Thyroid gland (tissue), 4 donors: ENCODE results near the gene FOSB. TPM values are rescaled to one million over a fixed set of nuclear protein-coding genes. Genes with fewer than 3 reads are reported as not detected.

Experiments
- DNase-seq, 2 donors: peaks; one replicate each; pipeline ENCODE4 v3.0.0-alpha.2; 2019
- H3K27ac ChIP-seq, 3 donors: fragments of 200-600 bp; sonication (generic); 1 replicate in 2 of 3; 2 replicates in 1 of 3; pipeline ENCODE4 v1.5.1; 2016 to 2019; ENCODE audit warnings: mild to moderate bottlenecking in 1 of 3, moderate library complexity in 1 of 3
- H3K27me3 ChIP-seq: fragments of 200-600 bp; sonication (generic); one replicate; pipeline ENCODE4 v1.5.1; 2019
- H3K36me3 ChIP-seq, 2 donors: fragments of 200-600 bp; sonication (generic); one replicate each; pipeline ENCODE4 v1.5.1; 2016 to 2019
- H3K4me1 ChIP-seq, 2 donors: fragments of 200-600 bp; sonication (generic); one replicate each; pipeline ENCODE4 v1.5.1; 2017 to 2019
- H3K4me3 ChIP-seq, 3 donors: fragments of 200-600 bp; sonication (generic); replicated peaks in 1 of 3; 1 replicate in 2 of 3; 2 replicates in 1 of 3; pipeline ENCODE4 v1.5.1; 2016; ENCODE audit warnings: mild to moderate bottlenecking in 1 of 3
- H3K9me3 ChIP-seq: fragments of 200-600 bp; sonication (generic); one replicate; pipeline ENCODE4 v1.5.1; 2017
- CTCF ChIP-seq, 6 experiments: fragments of 200-600 bp in 3 of 6; fragments of 450-650 bp in 3 of 6; sonication (generic) in 3 of 6; IDR thresholded peaks; one replicate each; pipeline ENCODE4 v1.5.1; 2016 to 2019; ENCODE audit warnings: antibody characterized with exemption in 6 of 6, mild to moderate bottlenecking in 2 of 6, inconsistent platforms in 1 of 6, moderate library complexity in 1 of 6
- POLR2A ChIP-seq, 2 donors: fragments of 450-650 bp; IDR thresholded peaks; one replicate each; pipeline ENCODE4 v1.6.1; 2017; ENCODE audit warnings: antibody characterized with exemption in 2 of 2, mild to moderate bottlenecking in 2 of 2, moderate library complexity in 1 of 2
- WGBS, 2 donors: methylation state at CpG; one replicate each; pipeline ENCODE4 v1.1.5; 2017; 5-methylcytosine and 5-hydroxymethylcytosine counted together
- intact Hi-C: fragments of 100-400 bp; cut with DNase I; formaldehyde crosslinking; loops from one replicate; pipeline ENCODE4 v1.15.1; 2023
- total RNA-seq, 4 donors: library from RNA; depleted of rRNA; stranded (reverse); fragments of >200 nt; gene quantifications; one replicate each; pipeline ENCODE4 v1.2.3, GENCODE V29; 2016

Gene FOSB
- total RNA-seq, 4 donors from 2014 or later = 1.6 to 3.3 (median 2.4) TPM

DNA sequence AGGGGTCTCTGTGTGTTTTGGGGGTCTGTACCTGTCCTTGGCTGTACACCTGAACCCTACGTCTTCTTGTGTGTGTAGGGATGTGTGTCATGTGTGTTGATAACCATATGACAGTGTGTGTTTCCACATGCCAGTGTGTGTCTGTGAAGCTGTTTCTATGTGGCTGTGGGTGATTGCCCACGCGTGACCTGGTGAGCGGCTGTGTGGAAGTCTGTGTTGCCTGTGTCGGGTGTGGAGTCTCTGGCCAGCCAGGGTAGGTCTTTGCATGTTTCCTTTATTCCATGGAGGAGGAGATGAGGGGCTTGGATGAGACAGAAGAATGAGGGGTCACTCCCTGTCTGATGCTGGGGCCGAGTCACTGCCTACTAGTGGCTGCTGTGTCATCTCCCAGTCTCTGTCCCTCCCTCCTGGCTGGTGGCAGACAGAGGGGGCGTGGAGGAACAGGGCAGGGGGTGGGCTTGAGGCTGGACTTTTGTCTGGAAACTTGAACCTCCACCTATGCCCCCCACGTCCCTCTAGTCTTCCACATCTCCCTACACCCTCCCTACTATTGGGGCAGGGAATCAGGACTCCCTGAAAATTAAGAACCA is 2.8 kb upstream of the FOSB start:
- intact Hi-C loops = no loop called here
- 49 to 58% methylated on average over 8 of the region's 8 CpGs for WGBS, 2 donors
- Histone ChIP-seq H3K27me3 (no peaks in the 10 kb centered on the region), H3K9me3 (no peaks in the 10 kb centered on the region), H3K27ac (no peak overlapping the region), H3K4me1 (peaks cover 13 to 16% of the 10 kb centered on the region in 2 donors), H3K36me3 (no peaks in the 10 kb centered on the region), H3K4me3 (no peak overlapping the region)
- DNase-seq = no peak
- no peak for TF ChIP-seq POLR2A (IDR thresholded peaks at IDR 0.05)

GRCh38 chr19:45467115-45467455 is 711 bp upstream of the FOSB start:
- DNase-seq = no peak
- Histone ChIP-seq H3K27ac (peak overlapping the region in 2 of 3 donors; percentile 94 to 98), H3K4me3 (peak overlapping the region in 1 of 3 donors; percentile 53), H3K9me3 (no peaks in the 10 kb centered on the region), H3K27me3 (no peaks in the 10 kb centered on the region), H3K4me1 (peaks cover 18 to 21% of the 10 kb centered on the region in 2 donors), H3K36me3 (no peaks in the 10 kb centered on the region)
- intact Hi-C loops = no loop called here
- TF ChIP-seq CTCF (IDR thresholded peaks at IDR 0.05) = no peak
- 0% methylated on average over 11 of the region's 11 CpGs for WGBS, 2 donors

DNA sequence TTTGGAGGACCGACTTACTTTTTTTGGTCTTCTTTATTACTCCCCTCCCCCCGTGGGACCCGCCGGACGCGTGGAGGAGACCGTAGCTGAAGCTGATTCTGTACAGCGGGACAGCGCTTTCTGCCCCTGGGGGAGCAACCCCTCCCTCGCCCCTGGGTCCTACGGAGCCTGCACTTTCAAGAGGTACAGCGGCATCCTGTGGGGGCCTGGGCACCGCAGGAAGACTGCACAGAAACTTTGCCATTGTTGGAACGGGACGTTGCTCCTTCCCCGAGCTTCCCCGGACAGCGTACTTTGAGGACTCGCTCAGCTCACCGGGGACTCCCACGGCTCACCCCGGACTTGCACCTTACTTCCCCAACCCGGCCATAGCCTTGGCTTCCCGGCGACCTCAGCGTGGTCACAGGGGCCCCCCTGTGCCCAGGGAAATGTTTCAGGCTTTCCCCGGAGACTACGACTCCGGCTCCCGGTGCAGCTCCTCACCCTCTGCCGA is 409 bp downstream of the FOSB start:
- H3K36me3 ChIP-seq = no peaks in the 10 kb centered on the region
- DNase-seq = peak; percentile 41 to 51
- H3K4me3 ChIP-seq = peak overlapping the region in 2 of 3 donors; percentile 28 to 53
- H3K27me3 ChIP-seq = no peaks in the 10 kb centered on the region
- peak overlapping the region; percentile 94 to 98 (median 95) for H3K27ac ChIP-seq
- TF ChIP-seq POLR2A (IDR thresholded peaks at IDR 0.05) (no peak), CTCF (IDR thresholded peaks at IDR 0.05) (peak in 1 of 6 experiments; percentile 4)
- 0 to 1% methylated on average over 20 to 27 of the region's 31 CpGs for WGBS, 2 donors
- H3K4me1 ChIP-seq = peaks cover 18 to 33% of the 10 kb centered on the region in 2 donors
- intact Hi-C loops = no loop called here
- H3K9me3 ChIP-seq = no peaks in the 10 kb centered on the region

DNA sequence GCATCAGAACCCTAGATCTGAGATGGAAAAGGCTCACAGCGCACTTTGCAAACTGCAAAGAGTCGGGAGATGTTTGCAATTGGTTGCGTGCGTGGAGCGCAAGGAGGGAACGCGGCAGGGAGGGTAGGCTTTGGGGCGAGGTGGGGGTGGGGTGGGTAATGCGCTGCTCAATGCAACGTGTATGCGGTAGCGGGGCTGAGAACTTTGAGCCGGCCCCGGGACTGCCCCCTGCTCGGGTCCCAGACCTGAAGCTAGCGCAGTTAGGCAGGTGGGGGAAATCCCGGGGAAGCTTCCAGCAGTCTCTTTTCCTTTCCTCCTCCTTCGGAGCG is 971 bp downstream of the FOSB start:
- TF ChIP-seq CTCF (IDR thresholded peaks at IDR 0.05) (no peak), POLR2A (IDR thresholded peaks at IDR 0.05) (no peak)
- H3K4me1 ChIP-seq = peaks cover 18 to 36% of the 10 kb centered on the region in 2 donors
- WGBS, 2 donors = 1% methylated on average over 9 to 16 of the region's 19 CpGs
- intact Hi-C loops = no loop called here
- H3K9me3 ChIP-seq = no peaks in the 10 kb centered on the region
- no peaks in the 10 kb centered on the region for H3K27me3 ChIP-seq
- no peaks in the 10 kb centered on the region for H3K36me3 ChIP-seq
- peak overlapping the region; percentile 28 to 53 (median 34) for H3K4me3 ChIP-seq
- DNase-seq = no peak
- peak overlapping the region; percentile 94 to 98 (median 95) for H3K27ac ChIP-seq

DNA sequence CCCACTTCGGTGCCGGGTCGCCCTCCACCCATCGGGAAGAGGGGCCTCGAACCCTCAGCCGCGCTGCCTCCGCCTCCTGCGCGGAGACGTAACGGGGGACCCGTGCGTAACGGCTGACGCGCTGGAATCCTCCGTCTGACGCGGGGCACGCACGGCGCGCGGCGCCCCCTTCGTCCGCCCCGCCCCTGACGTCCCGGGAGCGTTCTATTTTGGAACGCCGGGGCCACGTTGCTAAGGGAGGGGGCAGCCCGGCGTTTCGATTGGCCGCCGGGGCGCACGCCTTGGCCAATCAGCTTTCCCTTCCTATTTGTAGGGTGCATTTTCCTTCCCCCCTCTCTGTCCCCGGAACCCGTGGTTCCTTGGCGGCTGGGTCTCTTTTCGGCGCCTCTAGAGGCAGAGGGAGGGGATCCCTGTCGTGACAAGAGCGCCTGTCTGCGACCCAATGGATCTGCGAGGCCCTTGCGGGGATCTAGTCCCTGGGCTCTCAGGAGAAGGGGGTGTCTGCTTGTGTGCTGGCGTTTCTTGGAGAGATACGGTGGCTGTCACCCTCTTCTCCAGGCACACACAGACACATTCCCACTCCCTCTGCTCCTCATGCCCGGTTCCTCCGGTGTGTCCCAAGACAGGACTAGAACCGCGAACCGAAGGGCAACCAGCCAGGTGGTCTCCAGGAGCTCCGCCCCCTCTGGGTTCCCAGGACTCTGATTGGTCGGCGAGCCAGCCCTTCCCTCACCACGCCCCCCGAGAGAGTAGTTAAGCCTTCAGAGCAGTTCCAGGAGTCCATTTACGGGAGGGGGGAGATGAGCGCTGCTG is 1.5 kb downstream of the FOSB start:
- no peaks in the 10 kb centered on the region for H3K36me3 ChIP-seq
- peak overlapping the region; percentile 34 to 83 (median 53) for H3K4me3 ChIP-seq
- peaks cover 18 to 36% of the 10 kb centered on the region in 2 donors for H3K4me1 ChIP-seq
- peak overlapping the region; percentile 94 to 98 (median 95) for H3K27ac ChIP-seq
- peak; percentile 95 for DNase-seq
- intact Hi-C loops = no loop called here
- 1% methylated on average over 17 to 19 of the region's 66 CpGs for WGBS, 2 donors
- no peaks in the 10 kb centered on the region for H3K9me3 ChIP-seq
- H3K27me3 ChIP-seq = no peaks in the 10 kb centered on the region
- TF ChIP-seq POLR2A (IDR thresholded peaks at IDR 0.05) = peak; percentile 30 to 78
- no peak for TF ChIP-seq CTCF (IDR thresholded peaks at IDR 0.05)
